AG04450 (cell line): ENCODE results near the gene RHOBTB3. TPM values are rescaled to one million over a fixed set of nuclear protein-coding genes. Genes with fewer than 3 reads are reported as not detected.
"Not testable (repeated sequence)": the region's sequence is repeated elsewhere in the genome, so short reads cannot be mapped to it uniquely, and the experiment has no call there.

Experiments
- CTCF ChIA-PET: fragments of 300-600, 350-600 bp; formaldehyde crosslinking; extraction: SDS; loops from one replicate; lab custom pipeline; 2022; ENCODE audit warnings: antibody characterized with exemption, inconsistent platforms; lab: Charles Lee
- POLR2A ChIA-PET: fragments of 350-600 bp; formaldehyde crosslinking; extraction: SDS; loops from one replicate; lab custom pipeline; 2021; ENCODE audit warnings: antibody characterized with exemption, inconsistent platforms; lab: Yijun Ruan, JAX
- DNase-seq: peaks from one replicate; pipeline ENCODE4 v3.0.0-alpha.2; 2011; ENCODE audit warnings: low read depth, low spot score
- H3K27ac ChIP-seq: one replicate; pipeline ENCODE4 v1.5.1; 2012; ENCODE audit warnings: low read depth, low read length, control low read depth
- H3K27me3 ChIP-seq: one replicate; pipeline ENCODE4 v1.6.0; 2012; ENCODE audit warnings: low read length; ENCODE audit not compliant: control insufficient read depth, insufficient read depth
- H3K4me3 ChIP-seq: 2 replicates; pipeline ENCODE4 v1.5.1; 2011; ENCODE audit warnings: mild to moderate bottlenecking, low read depth, low read length, control low read depth
- H3K9me3 ChIP-seq: 2 replicates; pipeline ENCODE4 v1.5.1; 2012; ENCODE audit warnings: low read length; ENCODE audit not compliant: control insufficient read depth, insufficient read depth
- CTCF ChIP-seq: IDR thresholded peaks from 2 replicates; pipeline ENCODE4 v1.5.1; 2011; ENCODE audit warnings: low read depth, low read length, control low read depth, inconsistent platforms
- polyA plus RNA-seq: library from polyadenylated mRNA; depleted of rRNA; stranded (reverse); fragments of >200 nt; gene quantifications from 2 replicates; pipeline ENCODE4 v1.2.3, GENCODE V29; 2011

Gene RHOBTB3
- polyA plus RNA-seq, 1 experiment = 360 TPM

GRCh38 chr5:95835682-95836385 lies 104.7 kb downstream of the RHOBTB3 start:
- H3K27ac ChIP-seq = no peak overlapping the region
- DNase-seq = no peak
- no peaks in the 10 kb centered on the region for H3K9me3 ChIP-seq
- H3K27me3 ChIP-seq = no peaks in the 10 kb centered on the region
- POLR2A ChIA-PET = no interaction called here
- H3K4me3 ChIP-seq = no peak overlapping the region
- no peak for TF ChIP-seq CTCF
- CTCF ChIA-PET = interaction anchor here (2.9 kb wide), 1 partner anchor 54 kb away, joined by 13 read pairs; no protein-coding TSS in a partner anchor

- H3K4me3 ChIP-seq = no peak overlapping the region
- H3K27ac ChIP-seq = no peak overlapping the region
- ChIA-PET CTCF (interaction anchor here (2.9 kb wide), 1 partner anchor 55 kb away, joined by 13 read pairs; no protein-coding TSS in a partner anchor), POLR2A (no interaction called here)
- no peak for TF ChIP-seq CTCF
- no peaks in the 10 kb centered on the region for H3K9me3 ChIP-seq
- DNase-seq = no peak
- H3K27me3 ChIP-seq = no peaks in the 10 kb centered on the region
Observed at GRCh38 chr5:95836544-95836943, 105.4 kb downstream of the RHOBTB3 start.

GRCh38 chr5:95836971-95837370 lies 105.8 kb downstream of the RHOBTB3 start:
- POLR2A ChIA-PET, H3K4me3 ChIP-seq, DNase-seq, H3K9me3 ChIP-seq, H3K27ac ChIP-seq, H3K27me3 ChIP-seq: not testable (repeated sequence)
- CTCF ChIA-PET = interaction anchor here (0.6 to 2.9 kb wide), 3 partner anchors 9 to 56 kb away, joined by 5 to 13 read pairs (median 9); no protein-coding TSS in a partner anchor

- no peaks in the 10 kb centered on the region for H3K9me3 ChIP-seq
- no peak overlapping the region for H3K4me3 ChIP-seq
- no peak overlapping the region for H3K27ac ChIP-seq
- H3K27me3 ChIP-seq = no peaks in the 10 kb centered on the region
- ChIA-PET CTCF (interaction anchor here (0.6 to 2.9 kb wide), 3 partner anchors 9 to 56 kb away, joined by 5 to 13 read pairs (median 9); no protein-coding TSS in a partner anchor), POLR2A (no interaction called here)
- DNase-seq = no peak
- no peak for TF ChIP-seq CTCF
Observed at GRCh38 chr5:95837492-95837891, 106.4 kb downstream of the RHOBTB3 start.

GRCh38 chr5:95838001-95838520 lies 106.9 kb downstream of the RHOBTB3 start:
- Histone ChIP-seq H3K4me3 (no peak overlapping the region), H3K9me3 (no peaks in the 10 kb centered on the region), H3K27ac (no peak overlapping the region), H3K27me3 (no peaks in the 10 kb centered on the region)
- CTCF ChIA-PET = interaction anchor here (2.0 to 2.9 kb wide), 2 partner anchors 8 to 57 kb away, joined by 9 to 13 read pairs; no protein-coding TSS in a partner anchor
- DNase-seq = no peak
- TF ChIP-seq CTCF = no peak
- POLR2A ChIA-PET = no interaction called here
